Stimulated activated CD4-positive, alpha-beta T cell treated with anti-CD3 and anti-CD28 coated beads, Interleukin-4, amount 100 ng/mL, for 48 hours (primary cell): Measurements from ENCODE around the gene CRAMP1.
"Not testable (repeated sequence)": the region's sequence is repeated elsewhere in the genome, so short reads cannot be mapped to it uniquely, and the experiment has no call there.

Experiments used
- DNase-seq, 2 donors: peaks; one replicate each; pipeline ENCODE4 v3.0.0-alpha.2; 2020; ENCODE audit warnings: low read depth in 2 of 2

The CRAMP1 gene

GRCh38 chr16:1709356-1709755, 97.2 kb downstream of the CRAMP1 start:
- DNase-seq, result no peak

DNA sequence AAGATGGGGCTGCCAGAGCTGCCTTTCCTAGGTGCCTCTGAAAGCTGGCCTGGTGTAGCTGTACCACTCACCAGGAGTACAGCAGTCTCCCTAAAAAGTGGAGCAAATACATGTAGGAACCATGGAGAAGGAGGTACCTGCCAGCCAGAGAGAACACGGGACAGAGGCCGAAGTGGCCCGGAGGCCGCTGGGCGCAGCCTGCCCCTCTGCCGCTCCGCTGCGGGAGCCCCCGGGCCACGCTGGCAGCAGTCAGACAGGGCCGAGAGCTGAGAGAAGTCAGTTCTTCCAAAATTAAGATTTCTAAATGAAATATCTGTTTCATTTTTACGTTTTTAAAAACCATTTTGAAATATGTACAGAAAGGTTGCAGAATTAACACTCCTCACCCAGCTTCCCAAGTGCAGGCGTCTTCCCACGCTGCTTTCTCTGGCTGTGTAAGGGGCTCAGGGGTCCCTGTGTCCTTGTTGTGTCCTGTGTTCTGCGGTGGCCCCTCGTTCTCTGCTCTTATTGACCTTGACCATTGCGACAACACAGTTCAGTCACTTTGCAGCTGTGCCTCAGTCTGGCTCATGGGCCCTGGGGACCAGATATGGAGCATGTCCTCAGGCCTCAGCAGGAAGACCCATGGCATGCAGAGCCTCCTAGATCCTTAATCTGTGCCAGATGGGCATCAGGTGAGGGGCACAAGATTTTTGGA, 98.8 kb downstream of the CRAMP1 start:
- DNase-seq, result no peak

DNA sequence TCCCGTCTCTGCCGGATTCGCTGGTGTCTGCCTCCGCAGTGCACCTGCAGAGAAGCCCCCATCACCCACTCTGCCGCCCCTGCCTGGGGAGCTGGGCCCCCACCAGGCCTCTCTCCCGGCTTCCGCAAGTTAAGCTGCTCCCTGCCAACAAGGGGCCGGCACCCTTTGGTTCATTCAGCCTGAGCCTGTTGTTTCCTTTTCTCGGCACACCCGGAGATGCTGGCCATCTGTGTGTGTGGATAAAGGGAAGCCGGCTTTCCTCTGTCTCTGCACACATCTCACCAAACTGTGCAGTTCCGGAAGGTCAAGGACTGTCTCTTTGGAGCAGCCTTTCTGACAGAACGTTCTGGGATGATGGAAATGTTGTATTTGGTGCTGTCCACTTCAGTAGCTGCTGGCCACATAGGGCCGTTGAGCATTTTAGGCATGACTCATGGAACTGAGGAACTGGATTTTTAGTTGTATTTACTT, 100.7 kb downstream of the CRAMP1 start:
- DNase-seq, result no peak

- no peak for DNase-seq
Measured at GRCh38 chr16:1713331-1713730, 101.2 kb downstream of the CRAMP1 start.

DNA sequence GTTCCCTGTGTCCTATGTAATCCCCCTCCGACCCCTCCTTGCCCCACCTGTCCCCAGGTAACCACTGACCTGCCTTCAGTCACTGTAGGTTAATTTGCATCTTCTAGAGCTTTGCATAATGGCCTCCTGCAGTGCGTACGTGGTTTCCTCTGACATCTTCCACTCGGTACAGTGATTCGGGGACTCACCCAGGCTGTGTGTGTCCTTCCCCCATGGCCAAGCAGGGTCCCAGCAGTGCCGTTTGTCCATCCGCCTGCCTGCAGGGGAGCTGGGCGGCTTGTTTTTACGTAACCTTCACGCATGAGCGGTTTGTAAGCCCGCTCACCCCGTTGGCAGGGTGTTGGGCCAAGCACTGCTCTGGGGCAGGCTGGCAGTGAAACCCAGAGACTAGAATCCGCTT, 101.8 kb downstream of the CRAMP1 start:
- no peak for DNase-seq

DNA sequence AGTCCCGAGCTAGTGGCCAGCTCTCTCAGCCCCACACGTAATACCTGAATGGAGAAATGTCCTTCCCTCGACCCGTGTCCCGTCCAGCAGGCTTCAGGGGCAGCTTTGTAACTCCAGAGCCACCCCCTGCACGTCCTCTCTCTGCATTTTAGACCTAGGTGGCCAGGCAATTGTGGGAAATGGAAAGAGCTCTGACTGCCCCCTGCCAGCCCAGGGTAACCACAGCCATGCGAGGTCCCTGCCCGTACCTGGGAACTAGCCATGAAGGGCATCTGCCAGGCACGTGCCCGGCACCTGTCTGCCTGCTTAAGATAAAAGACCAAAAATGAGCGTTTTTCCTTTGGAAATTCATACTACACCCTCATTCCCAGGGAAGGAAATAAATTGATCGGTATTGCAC, 103.1 kb downstream of the CRAMP1 start:
- DNase-seq, result no peak

DNA sequence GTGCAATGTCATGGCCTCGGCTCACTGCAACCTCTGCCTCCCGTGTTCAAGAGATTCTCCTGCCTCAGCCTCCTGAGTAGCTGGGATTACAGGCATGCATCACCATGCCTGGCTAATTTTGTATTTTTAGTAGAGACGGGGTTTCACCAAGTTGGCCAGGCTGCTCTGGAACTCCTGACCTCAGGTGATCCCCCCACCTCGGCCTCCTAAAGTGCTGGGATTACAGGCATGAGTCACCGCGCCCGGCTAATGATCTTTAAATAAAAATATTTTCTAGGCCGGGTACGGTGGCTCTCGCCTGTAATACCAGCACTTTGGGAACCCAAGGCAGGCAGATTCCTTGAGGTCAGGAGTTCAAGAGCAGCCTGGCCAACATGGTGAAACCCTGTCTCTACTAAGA, 106.1 kb downstream of the CRAMP1 start:
- DNase-seq, result not testable (repeated sequence)

- not testable (repeated sequence) for DNase-seq
Measured at GRCh38 chr16:1719559-1720229, 107.5 kb downstream of the CRAMP1 start.

GRCh38 chr16:1721372-1721771, 109.2 kb downstream of the CRAMP1 start:
- DNase-seq, result no peak

GRCh38 chr16:1723450-1724147, 111.4 kb downstream of the CRAMP1 start:
- DNase-seq, result peak; percentile 17 to 21

DNA sequence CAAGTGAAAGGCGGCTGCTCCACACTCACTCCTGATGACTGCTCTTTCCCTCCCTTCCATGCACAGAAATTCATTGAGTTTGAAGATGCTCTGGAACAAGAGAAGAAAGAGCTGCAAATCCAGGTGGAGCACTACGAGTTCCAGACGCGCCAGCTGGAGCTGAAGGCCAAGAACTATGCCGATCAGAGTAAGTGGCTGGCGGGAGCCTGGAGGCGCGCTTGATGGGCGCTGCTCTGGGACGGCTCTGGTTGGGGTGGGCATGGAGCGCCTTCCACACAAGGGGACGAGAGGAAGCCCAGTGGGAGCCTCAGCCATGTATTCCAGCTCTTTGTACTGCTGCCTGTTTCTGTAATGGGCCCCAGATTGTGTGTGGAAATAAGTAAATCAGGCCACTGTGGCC, 112.3 kb downstream of the CRAMP1 start:
- DNase-seq, result no peak

DNA sequence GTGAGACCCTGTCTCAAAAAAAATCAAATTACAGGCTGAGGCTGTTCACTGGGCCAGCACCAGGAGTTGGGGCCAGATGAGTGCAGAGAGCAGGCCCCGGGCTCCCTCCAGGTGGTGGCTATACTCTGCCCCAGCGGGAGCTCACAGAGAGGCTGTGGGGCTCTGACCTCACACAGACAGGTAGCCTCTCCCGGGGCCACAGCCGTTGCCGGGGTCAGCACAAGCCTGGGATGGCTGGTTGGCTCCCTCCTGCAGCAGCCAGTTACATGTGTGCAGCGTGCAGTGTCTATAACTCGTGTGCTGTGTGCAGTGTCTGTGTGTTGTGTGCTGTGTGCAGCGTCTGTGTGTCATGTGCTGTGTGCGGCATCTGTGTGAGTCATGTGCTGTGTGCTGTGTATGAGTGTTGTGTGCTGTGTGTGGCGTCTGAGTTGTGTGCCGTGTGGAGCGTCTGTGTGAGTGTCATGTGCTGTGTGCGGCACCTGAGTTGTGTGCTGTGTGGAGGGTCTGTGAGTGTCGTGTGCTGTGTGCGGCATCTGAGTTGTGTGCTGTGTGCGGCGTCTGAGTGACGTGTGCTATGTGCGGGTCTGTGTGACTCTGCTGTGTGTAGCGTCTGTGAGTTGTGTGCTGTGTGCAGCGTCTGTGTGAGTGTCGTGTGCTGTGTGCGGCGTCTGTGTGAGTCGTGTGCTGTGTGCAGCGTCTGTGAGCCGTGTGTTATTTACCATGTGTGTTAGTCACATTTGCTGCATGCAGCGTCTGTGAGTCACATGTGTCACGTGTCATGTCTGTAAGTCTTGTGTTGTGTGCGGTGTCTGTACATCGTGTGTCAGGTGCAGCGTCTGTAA, 114.7 kb downstream of the CRAMP1 start:
- DNase-seq, result no peak
